T-cell (primary cell): ENCODE results near the gene SMARCB1. TPM values are rescaled to one million over a fixed set of nuclear protein-coding genes. Genes with fewer than 3 reads are reported as not detected.
A peak's percentile ranks its signal among the peaks of the same experiment; 100 is the strongest.

Experiments
- ATAC-seq, 4 experiments: fragments of 200-7000 bp in 3 of 4; fragments of 150-1000 bp in 1 of 4; cut with Tn5 transposase; replicated peaks in 1 of 4; 1 replicate in 3 of 4; 2 replicates in 1 of 4; pipeline ENCODE4 v1.10.0; 2021; ENCODE audit warnings: moderate library complexity in 3 of 4, mild to moderate bottlenecking in 2 of 4, moderate number of reproducible peaks in 1 of 4
- CTCF ChIA-PET, 2 donors: fragments of 300-600 bp; sonication (Branson Sonifier 250); formaldehyde crosslinking; loops; one replicate each; lab custom pipeline; 2022; ENCODE audit warnings: antibody characterized with exemption in 2 of 2; lab: Charles Lee
- POLR2A ChIA-PET, 2 donors: fragments of 300-600 bp; sonication (Branson Sonifier 250); formaldehyde crosslinking; loops; one replicate each; lab custom pipeline; 2022; ENCODE audit warnings: antibody characterized with exemption in 2 of 2; lab: Charles Lee
- DNase-seq, 35 experiments: peaks; one replicate each; pipeline versions ENCODE4 v3.0.0 to v3.0.0-alpha.2; 2013 to 2023
- H3K27ac ChIP-seq: one replicate; pipeline ENCODE4 v1.5.1; 2013; ENCODE audit warnings: low read length
- H3K27me3 ChIP-seq, 2 experiments: replicated peaks in 1 of 2; 1 replicate in 1 of 2; 2 replicates in 1 of 2; pipeline versions ENCODE4 v1.6.1 to v1.7.0; 2013; ENCODE audit warnings: low read length in 1 of 2, mixed read lengths in 1 of 2; ENCODE audit not compliant: control insufficient read depth in 2 of 2, insufficient read depth in 2 of 2; ENCODE audit errors: extremely low read depth in 1 of 2
- H3K36me3 ChIP-seq, 2 donors: 1 replicate in 1 of 2; 2 replicates in 1 of 2; pipeline versions ENCODE4 v1.6.1 to v1.7.0; 2013; ENCODE audit warnings: low read length in 1 of 2; ENCODE audit not compliant: control insufficient read depth in 2 of 2, insufficient read depth in 1 of 2; ENCODE audit errors: extremely low read depth in 1 of 2
- H3K4me1 ChIP-seq, 2 experiments: 1 replicate in 1 of 2; 2 replicates in 1 of 2; pipeline versions ENCODE4 v1.6.1 to v1.7.0; 2013; ENCODE audit warnings: low read length in 2 of 2, mixed read lengths in 1 of 2; ENCODE audit not compliant: insufficient read depth in 2 of 2, control insufficient read depth in 1 of 2; ENCODE audit errors: extremely low read depth in 1 of 2
- H3K4me3 ChIP-seq, 2 donors: 1 replicate in 1 of 2; 2 replicates in 1 of 2; pipeline versions ENCODE4 v1.5.1 to v1.7.0; 2013; ENCODE audit warnings: mild to moderate bottlenecking in 2 of 2, low read length in 1 of 2, moderate library complexity in 1 of 2; ENCODE audit not compliant: control insufficient read depth in 1 of 2; ENCODE audit errors: extremely low read depth in 1 of 2
- H3K9me3 ChIP-seq: 2 replicates; pipeline ENCODE4 v1.7.0; 2013
- H3K27ac Mint-ChIP-seq, 2 donors: one replicate each; pipeline ENCODE4 v1.8.0; 2020 to 2021; ENCODE audit warnings: mild to moderate bottlenecking in 2 of 2, mixed read lengths in 2 of 2
- H3K27me3 Mint-ChIP-seq, 2 donors: one replicate each; pipeline ENCODE4 v1.8.0; 2021 to 2022; ENCODE audit warnings: mixed read lengths in 2 of 2
- H3K36me3 Mint-ChIP-seq: one replicate; pipeline ENCODE4 v1.8.0; 2021; ENCODE audit warnings: mixed read lengths
- H3K4me1 Mint-ChIP-seq, 3 donors: one replicate each; pipeline ENCODE4 v1.8.0; 2020 to 2022; ENCODE audit warnings: mixed read lengths in 3 of 3, mild to moderate bottlenecking in 1 of 3
- H3K4me3 Mint-ChIP-seq, 3 donors: one replicate each; pipeline ENCODE4 v1.8.0; 2020 to 2022; ENCODE audit warnings: mild to moderate bottlenecking in 3 of 3, mixed read lengths in 3 of 3, moderate library complexity in 3 of 3
- H3K9me3 Mint-ChIP-seq, 3 donors: one replicate each; pipeline ENCODE4 v1.8.0; 2020 to 2022; ENCODE audit warnings: mixed read lengths in 3 of 3
- WGBS: methylation state at CpG from one replicate; pipeline ENCODE4 v1.1.5; 2013; ENCODE audit warnings: missing lambda C conversion rate; ENCODE audit not compliant: insufficient coverage; 5-methylcytosine and 5-hydroxymethylcytosine counted together
- total RNA-seq, 35 experiments: library from RNA in 6 of 35; stranded (reverse) in 6 of 35; fragments of 120-200 nt in 1 of 35; gene quantifications; one replicate each; pipeline versions ENCODE4 v1.2.1 to v1.2.4 and lab custom pipeline; 2013 to 2026

SMARCB1 gene
- total RNA-seq, 5 donors from 2014 or later (not counting 1 experiment from before 2014, with no cell fraction given), result 50.2 to 57.7 (median 54.3) TPM

DNA sequence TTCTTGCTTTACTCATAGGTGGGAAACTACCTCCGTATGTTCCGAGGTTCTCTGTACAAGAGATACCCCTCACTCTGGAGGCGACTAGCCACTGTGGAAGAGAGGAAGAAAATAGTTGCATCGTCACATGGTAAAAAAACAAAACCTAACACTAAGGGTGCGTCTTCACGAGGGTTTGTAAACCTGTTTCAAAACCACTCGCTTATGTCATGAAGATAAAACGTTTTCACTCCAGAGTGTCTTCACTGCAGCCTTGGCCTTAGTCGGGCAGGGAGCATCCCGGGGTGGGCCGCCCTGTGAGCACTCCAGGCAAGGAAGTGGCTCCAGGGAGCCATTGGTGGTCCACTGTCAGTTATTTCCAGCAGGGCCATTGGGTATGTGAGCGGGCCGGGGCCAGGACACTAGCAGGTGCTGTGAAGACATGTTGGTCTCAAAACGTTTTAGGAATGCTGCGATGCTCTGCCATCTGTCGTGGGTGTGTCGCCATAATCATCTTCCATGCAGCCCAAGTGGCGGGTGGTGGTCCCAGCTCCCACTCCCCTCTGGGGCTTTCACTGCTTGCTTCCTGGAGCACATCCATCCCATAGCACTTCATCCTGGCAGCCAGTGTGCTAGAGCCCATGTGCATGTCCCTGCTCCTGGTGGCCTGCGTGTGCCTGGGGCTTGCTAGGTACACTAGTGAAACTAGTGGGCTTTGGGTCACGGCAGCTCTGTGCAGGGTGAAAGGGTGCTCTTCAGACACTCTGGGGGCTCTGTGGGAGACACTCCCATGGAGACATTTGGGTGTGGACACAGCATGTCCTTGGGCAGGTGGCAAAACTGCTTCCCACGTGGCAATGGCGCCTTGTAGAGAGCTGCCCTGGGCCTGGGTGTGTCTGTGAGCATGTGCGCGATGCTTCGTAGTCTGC, 5.2 kb downstream of the SMARCB1 start:
- Mint-ChIP-seq H3K36me3 (peaks cover 28% of the 10 kb centered on the region), H3K27ac (peak overlapping the region in 1 of 2 donors; percentile 42), H3K9me3 (no peaks in the 10 kb centered on the region), H3K27me3 (no peaks in the 10 kb centered on the region), H3K4me3 (no peak overlapping the region), H3K4me1 (peaks cover 34 to 41% (median 40%) of the 10 kb centered on the region in 3 donors)
- WGBS, result 88% methylated on average over 21 of the region's 25 CpGs
- peaks cover 10 to 47% of the 10 kb centered on the region in 2 experiments for H3K4me1 ChIP-seq
- no peak overlapping the region for H3K4me3 ChIP-seq
- no peaks in the 10 kb centered on the region for H3K9me3 ChIP-seq
- peaks cover 3 to 51% of the 10 kb centered on the region in 2 donors for H3K36me3 ChIP-seq
- ATAC-seq (no peak), DNase-seq (no peak)
- H3K27ac ChIP-seq, result no peak overlapping the region
- ChIA-PET POLR2A (interaction anchor here in 1 of 2 donors (0.6 kb wide), 2 partner anchors 22 to 248 kb away, joined by 3 read pairs; no protein-coding TSS in a partner anchor), CTCF (no interaction called here)
- no peaks in the 10 kb centered on the region for H3K27me3 ChIP-seq

DNA sequence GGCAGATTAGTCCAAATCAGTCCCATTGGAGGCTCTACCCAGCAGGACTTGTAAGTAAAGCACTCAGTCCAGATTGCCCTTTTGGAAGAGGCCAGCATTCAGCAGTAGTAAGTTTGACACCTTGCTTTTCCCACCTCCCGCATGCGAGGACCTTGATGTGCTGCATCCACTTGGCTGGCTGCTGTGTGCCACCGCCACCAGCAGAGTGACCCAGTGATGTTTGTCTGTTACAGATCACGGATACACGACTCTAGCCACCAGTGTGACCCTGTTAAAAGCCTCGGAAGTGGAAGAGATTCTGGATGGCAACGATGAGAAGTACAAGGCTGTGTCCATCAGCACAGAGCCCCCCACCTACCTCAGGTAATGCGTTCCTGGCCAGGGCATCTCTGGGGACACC, 6.6 kb downstream of the SMARCB1 start:
- ChIA-PET CTCF (no interaction called here), POLR2A (no interaction called here)
- H3K4me3 Mint-ChIP-seq, result no peak overlapping the region
- Histone ChIP-seq H3K4me3 (no peak overlapping the region), H3K36me3 (peaks cover 3 to 58% of the 10 kb centered on the region in 2 donors), H3K27ac (no peak overlapping the region), H3K9me3 (no peaks in the 10 kb centered on the region), H3K4me1 (peaks cover 3 to 36% of the 10 kb centered on the region in 2 experiments), H3K27me3 (no peaks in the 10 kb centered on the region)
- WGBS, result 95% methylated on average over 5 of the region's 8 CpGs
- peaks cover 33% of the 10 kb centered on the region for H3K36me3 Mint-ChIP-seq
- DNase-seq (no peak), ATAC-seq (no peak)
- peaks cover 25 to 34% (median 30%) of the 10 kb centered on the region in 3 donors for H3K4me1 Mint-ChIP-seq
- H3K27me3 Mint-ChIP-seq, result no peaks in the 10 kb centered on the region
- no peak overlapping the region for H3K27ac Mint-ChIP-seq
- H3K9me3 Mint-ChIP-seq, result no peaks in the 10 kb centered on the region

DNA sequence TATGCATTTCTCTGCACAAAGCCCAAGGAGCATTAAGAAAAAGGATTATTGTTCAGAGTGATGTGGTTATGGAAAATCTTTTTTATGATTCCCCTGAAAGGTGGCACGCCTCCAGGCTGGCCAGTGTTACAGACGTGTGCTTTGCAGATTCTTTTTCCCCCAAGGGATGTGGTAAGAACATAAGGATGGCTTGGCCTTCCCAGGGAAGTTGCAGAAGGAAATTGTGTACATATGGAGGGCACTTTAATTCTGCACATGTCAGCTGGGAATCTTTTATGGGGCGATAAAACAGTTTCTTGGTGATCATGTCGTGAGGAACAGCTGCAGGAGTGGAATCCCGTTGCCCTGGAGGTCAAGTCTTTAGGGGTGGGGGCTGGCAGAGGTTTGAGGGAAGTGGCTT, 9.7 kb downstream of the SMARCB1 start:
- no peaks in the 10 kb centered on the region for H3K27me3 ChIP-seq
- H3K27ac Mint-ChIP-seq, result no peak overlapping the region
- H3K9me3 Mint-ChIP-seq, result no peaks in the 10 kb centered on the region
- CTCF ChIA-PET, result no interaction called here
- POLR2A ChIA-PET, result no interaction called here
- H3K9me3 ChIP-seq, result no peaks in the 10 kb centered on the region
- ATAC-seq (no peak), DNase-seq (no peak)
- H3K4me1 Mint-ChIP-seq, result peaks cover 14 to 21% (median 16%) of the 10 kb centered on the region in 3 donors
- peaks cover 3 to 15% of the 10 kb centered on the region in 2 experiments for H3K4me1 ChIP-seq
- H3K27ac ChIP-seq, result no peak overlapping the region
- H3K4me3 ChIP-seq, result no peak overlapping the region
- no peak overlapping the region for H3K4me3 Mint-ChIP-seq
- H3K36me3 ChIP-seq, result peaks cover 21 to 67% of the 10 kb centered on the region in 2 donors
- H3K36me3 Mint-ChIP-seq, result peaks cover 46% of the 10 kb centered on the region
- no peaks in the 10 kb centered on the region for H3K27me3 Mint-ChIP-seq
- WGBS, result no CpG with 5 or more reads among the region's 5 CpGs

DNA sequence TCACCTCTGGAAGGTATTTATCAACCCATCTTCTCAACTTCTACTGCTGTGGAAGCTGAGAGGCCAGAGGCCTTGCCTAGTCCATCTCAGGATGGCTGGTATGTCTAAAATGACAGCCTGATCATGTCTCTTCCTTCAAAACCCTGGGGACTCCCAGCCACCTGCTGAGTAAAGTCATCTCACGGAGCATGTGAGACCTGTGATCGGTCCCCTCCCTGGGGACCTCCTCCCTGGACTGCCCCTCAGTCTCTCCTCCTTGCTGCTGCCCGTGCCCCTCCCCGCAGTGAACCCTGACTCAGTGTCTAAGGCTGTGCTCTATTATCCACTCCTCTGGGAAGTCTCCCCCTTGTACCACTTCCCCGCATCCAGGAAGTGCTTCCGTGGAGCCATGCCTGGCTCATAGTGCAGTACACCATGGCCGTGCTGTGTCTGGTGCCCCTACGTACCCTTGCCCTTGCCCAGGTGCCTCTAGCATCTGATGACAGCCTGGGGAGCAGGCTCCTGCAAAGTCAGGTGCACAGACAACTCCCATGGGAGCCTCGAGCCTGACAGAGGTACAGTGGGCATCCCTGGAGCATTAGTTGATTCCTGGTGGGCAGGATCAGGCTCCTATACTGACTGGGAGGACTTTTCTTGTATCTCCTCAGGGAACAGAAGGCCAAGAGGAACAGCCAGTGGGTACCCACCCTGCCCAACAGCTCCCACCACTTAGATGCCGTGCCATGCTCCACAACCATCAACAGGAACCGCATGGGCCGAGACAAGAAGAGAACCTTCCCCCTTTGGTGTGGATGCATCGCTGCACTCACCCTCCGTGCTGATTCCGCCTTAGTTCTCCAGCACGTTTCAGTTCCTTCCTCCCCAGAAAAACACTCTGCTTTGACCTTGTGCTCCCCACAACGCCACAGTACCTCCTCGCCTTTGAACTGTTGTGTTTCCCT, 13.8 kb downstream of the SMARCB1 start:
- Mint-ChIP-seq H3K4me1 (peaks cover 0 to 10% (median 0%) of the 10 kb centered on the region in 3 donors), H3K27ac (peak overlapping the region in 1 of 2 donors; percentile 69), H3K4me3 (no peak overlapping the region), H3K36me3 (peaks cover 53% of the 10 kb centered on the region), H3K9me3 (no peaks in the 10 kb centered on the region), H3K27me3 (no peaks in the 10 kb centered on the region)
- Histone ChIP-seq H3K36me3 (peaks cover 33 to 72% of the 10 kb centered on the region in 2 donors), H3K27ac (no peak overlapping the region), H3K9me3 (no peaks in the 10 kb centered on the region), H3K4me3 (no peak overlapping the region), H3K27me3 (no peaks in the 10 kb centered on the region), H3K4me1 (no peaks in the 10 kb centered on the region)
- ATAC-seq, result peak in 1 of 4 experiments; percentile 40
- DNase-seq, result no peak
- CTCF ChIA-PET, result no interaction called here
- POLR2A ChIA-PET, result interaction anchor here in 1 of 2 donors (0.6 kb wide), 1 partner anchor 33 kb away, joined by 3 read pairs; no protein-coding TSS in a partner anchor
- 94% methylated on average over 17 of the region's 18 CpGs for WGBS

- Histone ChIP-seq H3K4me1 (no peaks in the 10 kb centered on the region), H3K36me3 (peaks cover 33 to 75% of the 10 kb centered on the region in 2 donors), H3K27me3 (no peaks in the 10 kb centered on the region), H3K9me3 (no peaks in the 10 kb centered on the region), H3K27ac (no peak overlapping the region), H3K4me3 (no peak overlapping the region)
- ChIA-PET POLR2A (no interaction called here), CTCF (no interaction called here)
- H3K4me3 Mint-ChIP-seq, result no peak overlapping the region
- peaks cover 0 to 10% (median 0%) of the 10 kb centered on the region in 3 donors for H3K4me1 Mint-ChIP-seq
- no peak for ATAC-seq
- H3K27me3 Mint-ChIP-seq, result no peaks in the 10 kb centered on the region
- no peaks in the 10 kb centered on the region for H3K9me3 Mint-ChIP-seq
- no peak for DNase-seq
- H3K36me3 Mint-ChIP-seq, result peaks cover 53% of the 10 kb centered on the region
- H3K27ac Mint-ChIP-seq, result peak overlapping the region in 1 of 2 donors; percentile 69
- WGBS, result 96% methylated on average over 10 of the region's 11 CpGs
Observed at GRCh38 chr22:23801238-23801821, 14.6 kb downstream of the SMARCB1 start.
